ENCODE measurements around the gene TMEM8B.

TMEM8B gene

DNA sequence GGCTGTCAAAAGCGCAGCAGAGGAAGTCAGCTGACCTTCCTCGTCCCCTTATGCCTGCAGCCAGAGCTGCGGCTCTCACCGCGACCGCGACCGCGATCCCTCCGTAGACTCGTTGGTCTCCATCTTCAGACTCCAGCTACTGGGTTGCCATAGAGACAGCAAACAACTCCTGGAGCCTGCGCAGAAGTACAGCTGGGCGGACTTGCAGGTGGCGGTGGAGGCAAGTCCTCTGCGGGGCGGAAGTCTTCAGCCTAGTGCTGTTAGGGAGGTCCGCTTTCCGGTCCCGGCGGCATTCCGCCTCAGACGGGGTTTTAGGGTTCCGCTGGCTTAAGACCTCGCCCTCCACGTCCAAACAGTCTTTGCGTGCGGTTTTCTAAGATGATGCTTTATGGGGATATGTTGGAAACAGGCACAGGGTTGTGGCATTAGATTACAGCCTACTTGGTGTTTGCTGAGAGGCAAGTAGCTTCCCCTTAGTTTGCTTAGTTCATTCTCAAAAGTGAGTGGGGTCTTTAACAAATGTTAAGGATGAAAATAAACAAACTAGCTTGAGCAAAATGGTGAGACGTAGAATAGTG is 16.9 kb upstream of the TMEM8B start, which contains the start of gene SPAG8:
SPAG8 (minus strand) TSS at position 238 of the 578 bp plus-strand sequence; CDS start at position 123, 115 bp downstream.
- peak; percentile 94 for DNase-seq

DNA sequence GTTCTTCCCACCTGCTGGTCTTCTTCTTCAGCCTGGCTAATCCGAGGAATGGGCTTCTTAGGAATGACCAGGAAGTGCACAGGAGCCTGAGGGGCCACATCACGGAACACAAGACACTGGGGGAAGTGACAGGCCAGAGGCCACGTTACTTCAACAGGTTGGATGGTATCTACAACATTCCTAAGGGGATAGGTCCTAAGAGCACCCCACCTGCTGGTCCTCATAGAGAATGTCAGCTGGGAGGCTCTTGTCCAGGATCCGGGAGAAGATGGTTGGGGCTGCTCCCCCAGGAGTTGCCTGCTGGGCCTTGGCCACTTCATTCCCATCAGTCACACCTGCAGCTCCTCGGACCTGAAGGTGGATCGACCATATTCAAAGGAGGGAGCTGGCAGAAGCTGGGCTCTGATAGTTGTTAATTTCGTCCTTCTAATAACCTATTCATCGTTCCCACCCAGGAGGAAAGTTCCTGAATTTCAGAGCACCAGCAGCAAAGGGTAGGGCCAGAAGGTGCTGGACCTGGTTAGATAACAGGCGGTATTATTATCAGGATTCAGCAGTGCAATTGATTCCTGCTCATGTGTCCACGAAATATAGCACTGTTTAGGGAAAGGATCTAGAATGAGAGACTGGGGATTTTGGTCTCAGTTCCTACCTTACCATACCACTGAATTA is 15.5 kb upstream of the TMEM8B start:
- DNase-seq, result no peak

DNA sequence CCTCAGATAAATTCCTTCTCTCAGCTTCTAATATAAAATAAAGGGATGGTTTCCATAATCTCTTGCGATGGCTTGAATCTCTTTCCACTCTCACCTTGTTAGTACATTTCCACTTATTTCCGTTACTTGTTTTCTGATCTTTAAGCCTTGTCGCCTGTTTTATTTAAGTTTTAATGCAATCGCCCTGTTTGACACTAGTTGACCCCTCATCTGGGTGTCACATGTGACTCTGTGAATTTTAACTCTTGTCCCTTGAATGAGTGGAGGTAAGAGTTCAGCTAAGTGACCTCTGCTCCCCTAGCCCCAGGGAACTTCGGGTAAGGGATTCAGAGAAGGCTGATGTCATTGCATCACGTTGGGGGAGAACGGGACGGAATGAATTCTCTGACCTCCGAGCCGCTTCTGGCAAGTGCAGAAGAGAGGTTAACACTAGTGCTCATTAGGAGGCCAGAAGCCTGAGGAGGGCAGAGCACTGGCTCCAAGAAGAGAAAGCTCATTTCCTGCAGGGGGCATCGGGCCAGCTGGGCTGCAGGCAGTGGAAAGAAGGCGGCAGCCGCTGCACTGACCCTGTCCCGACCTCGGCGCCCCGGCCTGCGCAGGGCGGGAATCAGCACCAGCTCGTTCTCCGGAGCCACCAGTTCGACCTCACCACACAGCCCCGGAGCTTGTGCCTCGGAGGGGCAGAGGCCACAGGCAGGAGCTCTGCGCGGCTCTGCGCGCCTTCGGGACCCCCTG is 14.8 kb upstream of the TMEM8B start:
- peak; percentile 19 for DNase-seq

DNA sequence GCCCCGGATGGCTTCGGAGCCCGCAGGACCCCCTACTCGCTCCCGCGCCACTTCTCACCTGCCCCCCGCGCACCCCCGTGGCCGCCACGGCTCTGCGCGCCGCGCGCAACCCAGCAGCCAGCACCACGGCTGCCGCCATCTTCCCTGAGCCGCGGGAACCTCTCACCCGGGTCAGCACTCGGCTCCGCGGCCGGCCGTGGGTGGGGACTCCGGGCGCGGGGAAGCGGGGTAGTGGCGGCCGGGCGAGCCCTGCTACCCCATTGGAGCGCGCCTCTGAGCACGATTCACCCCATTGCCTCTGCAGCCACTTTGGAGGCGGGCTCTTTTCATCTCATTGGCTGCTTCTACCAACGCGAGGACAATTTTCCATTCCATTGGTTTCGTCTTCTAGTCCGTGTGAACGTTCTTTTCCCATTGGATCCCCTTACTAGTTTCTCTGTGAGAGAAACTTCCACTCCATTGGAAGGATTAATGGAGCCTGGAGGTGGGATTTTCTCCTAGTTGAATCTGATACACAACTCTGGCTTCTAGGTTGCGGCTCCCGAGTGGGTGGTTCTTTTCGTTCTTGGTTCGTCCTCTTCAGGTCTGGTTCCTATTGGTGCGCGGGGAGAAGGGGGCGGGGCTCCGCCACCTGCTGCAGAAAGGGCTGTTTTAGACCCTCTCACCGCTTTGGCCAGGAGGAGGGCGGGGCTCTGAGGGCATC is 14.0 kb upstream of the TMEM8B start, which contains the start of gene HINT2:
HINT2 (minus strand) TSS at position 202 of the 703 bp plus-strand sequence; CDS start at position 139, 63 bp downstream.
- DNase-seq, result peak; percentile 97

DNA sequence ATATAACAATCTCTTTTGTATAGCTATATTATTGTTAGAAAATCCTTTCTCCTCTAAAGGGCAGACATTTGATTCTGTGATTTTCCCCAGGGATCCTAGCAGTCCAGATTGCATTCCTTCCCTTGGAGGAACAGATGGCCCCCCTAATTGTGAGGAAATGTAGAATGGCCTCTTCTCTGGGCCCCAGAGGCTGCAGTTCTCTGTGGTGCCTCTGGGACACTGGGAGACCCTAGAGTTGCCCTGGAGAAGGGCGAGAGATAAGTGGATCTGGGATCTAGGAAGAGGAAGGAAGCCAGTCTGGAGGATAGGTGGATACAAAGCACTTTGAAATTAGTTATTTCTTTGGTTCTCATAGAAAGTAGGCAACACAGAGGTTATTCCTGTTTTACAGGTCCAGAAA is 12.3 kb upstream of the TMEM8B start:
- no peak for DNase-seq

DNA sequence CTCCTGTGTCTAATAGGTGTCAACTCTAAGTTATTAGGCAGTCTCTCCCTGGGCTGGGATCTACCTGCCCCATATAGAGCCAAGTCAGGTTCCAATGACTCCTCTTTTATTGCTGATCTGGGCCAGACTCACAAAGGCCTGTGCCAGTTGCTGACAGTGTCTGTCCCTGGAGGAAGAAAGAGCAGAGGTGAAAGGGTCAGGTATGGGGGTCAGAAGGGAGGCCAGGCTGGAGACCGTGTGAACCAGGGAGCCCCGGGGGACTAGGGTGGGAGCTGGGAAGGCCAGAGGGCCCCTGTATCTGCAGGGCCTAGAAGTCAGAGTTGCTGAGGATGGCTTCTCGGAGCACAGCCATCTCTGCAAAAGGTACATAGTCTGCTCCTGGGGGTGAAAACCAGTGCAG is 10.7 kb upstream of the TMEM8B start:
- DNase-seq, result no peak

DNA sequence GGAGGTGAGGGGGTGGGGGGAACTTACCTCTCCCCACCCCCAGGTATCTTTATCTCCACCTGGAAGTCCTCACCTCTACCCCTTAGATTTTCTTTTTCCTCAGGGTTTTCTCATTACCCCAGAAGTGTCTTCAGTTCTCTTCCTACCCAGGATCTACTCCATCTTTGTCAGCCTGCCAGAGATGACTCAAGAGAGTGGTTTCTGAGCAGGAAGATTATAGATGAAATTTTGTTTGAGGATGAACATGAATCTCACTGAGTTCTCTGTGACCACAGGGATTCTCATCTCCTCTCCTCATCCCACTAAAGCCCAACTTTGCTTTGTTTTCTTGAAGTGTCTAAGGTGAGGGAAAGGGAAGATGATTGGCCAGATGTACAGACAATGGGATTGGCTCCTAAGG is 9.0 kb upstream of the TMEM8B start:
- no peak for DNase-seq

DNA sequence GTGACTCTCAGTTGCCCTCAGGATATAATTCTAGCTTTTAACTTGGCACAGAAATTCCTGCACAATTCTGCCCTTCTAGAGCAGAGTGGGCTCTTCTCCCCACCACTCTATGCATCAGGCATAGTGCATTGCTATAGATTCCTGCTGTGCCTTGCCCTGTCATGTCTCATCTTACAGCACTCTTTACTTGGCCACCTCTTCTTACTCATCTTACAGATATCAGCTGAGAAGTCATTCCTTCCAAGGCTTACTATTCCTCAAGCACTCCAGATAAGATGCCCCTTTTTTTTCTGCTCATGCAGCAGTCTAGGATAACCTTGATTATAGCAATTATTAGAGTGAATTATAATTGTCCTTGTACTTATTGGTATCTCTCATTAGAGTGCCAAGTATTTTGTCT is 6.1 kb upstream of the TMEM8B start:
- no peak for DNase-seq

DNA sequence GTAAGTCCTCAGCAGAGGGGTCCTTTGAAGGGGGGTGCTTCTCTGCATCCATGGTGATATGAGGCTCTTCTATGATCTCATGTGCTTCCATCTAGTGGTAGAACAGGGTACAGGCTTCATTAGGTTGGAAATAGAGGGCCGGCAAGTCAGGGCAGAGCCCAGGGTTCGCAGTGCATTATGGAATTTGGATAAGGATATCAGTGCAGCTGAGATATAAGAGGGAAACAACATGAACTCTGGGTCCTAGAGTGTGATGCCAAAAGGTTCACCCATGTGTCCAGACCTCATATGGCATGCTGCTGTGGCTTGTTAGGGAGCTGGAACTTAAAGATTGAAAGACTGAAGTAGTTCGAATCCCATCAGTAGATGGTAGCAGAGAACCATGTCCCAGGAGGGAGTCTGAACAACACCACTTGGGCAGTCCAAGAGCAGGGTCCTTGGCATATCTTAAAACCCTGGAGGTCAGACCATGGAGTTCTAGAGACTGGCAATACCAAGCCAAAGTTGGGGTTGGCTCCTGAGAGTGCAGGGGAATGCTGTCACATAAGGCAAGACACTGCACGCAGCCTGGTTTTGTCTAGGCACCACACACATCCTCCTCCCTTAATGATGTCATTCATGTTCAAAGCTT is 2.8 kb upstream of the TMEM8B start:
- DNase-seq, result peak; percentile 46

DNA sequence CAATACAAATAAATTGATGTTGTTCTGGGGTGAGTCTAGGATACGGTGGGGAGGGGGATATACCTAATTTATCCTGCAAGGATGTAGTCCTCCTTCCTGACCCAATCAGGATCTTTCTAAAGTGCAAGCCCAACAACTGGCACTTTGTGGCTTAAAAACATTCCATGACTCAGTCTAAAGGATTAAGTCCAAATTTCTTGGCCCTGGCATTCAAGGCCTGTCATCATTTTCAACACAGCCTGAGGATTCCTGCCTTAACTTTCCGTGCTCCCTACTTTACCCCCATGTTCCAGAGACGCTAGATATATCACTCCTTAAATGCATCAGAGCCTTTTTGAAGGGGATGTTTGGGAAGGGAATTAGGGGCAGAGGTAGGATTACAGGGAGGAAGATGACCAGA is 1.5 kb upstream of the TMEM8B start:
- DNase-seq, result no peak

DNA sequence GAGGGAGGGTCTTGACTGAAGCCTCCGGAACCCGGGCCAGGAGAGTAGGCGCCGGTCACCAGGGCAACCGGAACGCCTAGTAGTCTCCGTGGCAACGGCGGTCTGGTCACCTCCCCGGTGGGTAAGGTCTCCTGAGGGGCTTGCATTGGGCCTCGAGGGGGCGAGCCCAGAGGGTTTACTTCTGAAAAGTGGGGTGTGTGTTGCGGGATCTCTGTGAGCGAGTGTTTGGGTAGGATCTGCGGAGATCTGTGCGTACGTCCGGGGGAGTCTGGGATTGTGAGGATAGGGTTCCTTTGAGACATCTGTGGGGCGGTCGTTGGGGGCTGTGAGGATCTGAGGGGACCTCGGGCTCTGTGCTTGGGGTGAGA is 328 bp upstream of the TMEM8B start, which contains the start of gene FAM221B:
FAM221B (minus strand) TSS at position 17 of the 368 bp plus-strand sequence. CDS start 2,571 bp downstream, outside the sequence.
- DNase-seq, result no peak

DNA sequence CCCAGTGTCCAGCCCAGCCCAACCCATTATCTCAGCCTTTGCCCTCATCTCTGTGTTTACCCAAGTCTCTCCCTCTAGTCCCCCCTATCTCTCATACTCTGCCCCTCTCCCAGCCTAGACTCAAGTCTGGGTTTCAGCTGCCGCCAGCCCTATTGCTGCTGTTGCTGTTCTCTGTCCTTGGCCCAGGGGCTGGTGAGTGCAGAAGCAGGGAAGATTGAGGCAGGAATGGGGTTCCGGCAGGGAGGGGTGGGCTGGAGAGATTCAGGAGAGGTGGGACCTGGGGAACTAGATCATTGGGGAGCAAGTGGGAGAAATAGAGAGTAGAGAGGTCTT is 702 bp downstream of the TMEM8B start:
- no peak for DNase-seq

DNA sequence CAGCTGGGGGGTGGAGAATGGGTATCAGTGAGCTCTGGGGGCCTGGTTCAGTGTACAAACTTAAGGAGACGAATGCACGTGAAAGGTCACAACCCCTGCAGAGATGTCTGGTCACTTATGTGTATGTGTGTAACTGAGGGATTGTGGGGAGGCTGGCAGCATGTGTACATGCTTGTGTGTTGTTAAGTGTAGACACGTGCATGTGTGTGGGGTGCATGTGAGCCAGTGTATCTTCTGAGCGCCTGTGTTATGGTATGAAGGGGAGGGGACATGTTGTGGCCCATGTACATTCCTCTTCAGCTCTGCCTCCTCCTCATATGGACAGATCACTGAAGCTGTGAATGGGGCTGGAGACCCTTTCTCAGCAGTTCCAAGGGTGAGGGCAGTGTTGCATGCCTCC is 2.0 kb downstream of the TMEM8B start:
- DNase-seq, result no peak

DNA sequence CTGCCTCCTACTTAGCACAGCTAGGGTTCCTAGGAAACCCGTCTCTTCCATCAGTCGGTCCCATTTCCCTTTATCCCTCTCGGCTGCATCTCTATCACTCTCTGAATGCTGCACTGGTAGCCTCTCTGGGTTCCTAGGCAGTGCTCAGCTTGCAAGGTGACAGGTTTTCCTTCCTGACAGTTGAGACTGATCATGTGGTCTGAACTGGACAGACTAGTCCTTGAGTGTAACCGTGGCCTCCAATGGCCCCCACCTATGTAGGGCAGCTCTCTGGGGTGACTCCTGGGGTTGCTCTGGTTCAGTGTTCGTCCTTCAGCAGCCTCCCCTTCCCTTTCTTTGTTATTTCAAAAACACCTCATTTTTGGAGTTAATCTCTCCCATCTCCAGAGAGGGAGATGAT is 3.8 kb downstream of the TMEM8B start:
- DNase-seq, result no peak

DNA sequence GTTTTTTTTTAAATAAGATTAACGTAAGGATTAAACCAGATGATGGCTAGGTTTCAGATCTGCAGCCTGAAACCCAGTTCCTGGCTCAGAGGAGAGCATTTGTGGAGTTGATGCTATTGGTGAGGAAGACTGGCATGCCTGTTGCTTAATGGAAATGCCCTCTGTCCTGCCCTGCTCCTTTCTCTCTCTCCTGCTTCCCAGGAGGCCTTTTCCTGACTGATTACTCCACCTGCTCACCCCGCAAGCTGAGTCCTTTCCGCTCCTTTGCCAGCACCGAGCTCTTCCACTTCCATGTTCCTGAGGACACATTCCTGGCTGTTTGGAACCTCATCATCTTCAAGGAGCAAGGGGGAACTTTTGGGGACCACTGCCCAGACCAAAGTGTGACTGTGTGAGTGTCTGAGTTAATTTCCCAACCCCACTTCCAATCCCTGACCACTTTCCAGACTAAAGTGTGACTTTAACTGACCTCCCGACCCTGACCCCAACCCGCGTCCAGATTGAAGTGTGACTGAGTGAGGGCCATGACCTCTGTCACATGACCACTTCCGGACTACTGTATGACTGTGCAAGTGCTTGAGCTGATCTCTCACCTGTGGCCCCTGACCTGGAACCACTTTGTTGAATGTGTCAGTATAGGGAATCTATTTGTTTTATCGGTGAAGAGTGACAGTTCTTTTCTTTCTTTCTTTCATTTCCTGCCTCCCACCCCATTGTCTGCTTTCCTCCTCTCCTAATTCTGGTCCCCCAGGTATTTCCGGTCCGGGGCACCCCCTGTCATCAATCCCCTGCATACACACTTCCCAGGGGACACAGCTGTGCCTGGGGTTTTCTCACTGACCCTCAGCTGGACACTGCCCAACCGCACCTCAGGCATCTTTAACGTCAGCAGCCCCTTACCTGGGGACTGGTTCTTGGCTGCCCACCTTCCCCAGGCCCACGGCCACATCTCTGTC is 5.5 kb downstream of the TMEM8B start:
- DNase-seq, result no peak

DNA sequence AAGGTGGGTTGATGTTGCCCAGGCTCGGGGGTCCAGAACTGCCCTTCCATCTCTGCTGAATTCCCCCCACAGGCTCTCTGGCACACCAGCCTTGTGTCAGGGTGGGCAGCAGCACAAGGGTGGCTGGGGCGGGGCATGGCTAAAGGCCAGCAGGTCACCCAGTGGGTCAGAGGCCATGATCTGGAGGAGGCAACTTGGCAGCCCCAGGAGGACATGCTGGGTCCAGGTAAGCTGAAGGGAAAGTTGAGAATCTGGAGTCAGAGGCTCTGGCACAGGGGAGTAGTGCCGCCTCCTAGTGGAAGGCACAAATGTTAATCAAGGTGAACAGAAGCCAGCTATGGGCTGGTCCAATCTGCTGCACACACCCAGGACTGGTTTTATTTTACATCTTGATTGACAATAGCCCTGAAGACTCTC is 6.2 kb downstream of the TMEM8B start:
- DNase-seq, result no peak

DNA sequence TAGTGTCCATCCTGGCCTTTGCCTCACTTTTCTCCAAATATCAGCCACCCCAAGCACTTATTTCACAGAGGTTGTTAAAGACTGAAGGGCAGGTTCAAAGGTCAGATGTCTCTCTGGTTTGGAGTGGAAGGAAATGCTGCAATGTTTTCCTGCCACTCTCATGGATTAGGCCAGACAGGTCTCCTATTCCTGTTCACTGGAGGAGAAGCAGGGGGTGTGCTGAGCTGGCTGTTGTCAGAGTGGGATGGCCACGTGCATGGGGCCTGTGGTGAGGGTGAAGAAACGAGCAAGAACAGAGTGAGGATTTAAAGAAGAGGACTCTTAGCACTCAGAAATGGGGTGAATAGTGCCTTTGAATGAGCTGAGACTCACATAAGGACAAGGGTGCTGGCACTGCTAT is 6.7 kb downstream of the TMEM8B start:
- no peak for DNase-seq

DNA sequence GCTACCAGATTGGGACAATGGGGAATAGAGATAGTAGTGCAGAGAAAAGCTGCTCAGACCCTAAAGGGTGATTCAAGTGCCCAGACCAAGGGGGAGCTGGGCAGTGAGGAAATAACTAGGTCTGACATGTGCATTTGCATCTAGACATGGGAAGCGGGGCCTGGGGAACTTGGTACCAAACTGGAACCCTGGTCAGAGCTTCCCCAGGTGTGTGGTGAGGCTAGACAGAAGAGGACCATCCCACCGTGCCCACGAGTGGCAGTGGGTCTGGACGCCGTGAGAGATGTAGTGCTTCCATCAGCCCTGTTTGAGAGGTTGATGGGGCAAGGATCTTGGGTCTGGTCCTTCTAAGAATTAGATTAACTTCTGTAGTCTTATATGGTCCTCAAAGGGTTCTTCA is 7.6 kb downstream of the TMEM8B start:
- no peak for DNase-seq

DNA sequence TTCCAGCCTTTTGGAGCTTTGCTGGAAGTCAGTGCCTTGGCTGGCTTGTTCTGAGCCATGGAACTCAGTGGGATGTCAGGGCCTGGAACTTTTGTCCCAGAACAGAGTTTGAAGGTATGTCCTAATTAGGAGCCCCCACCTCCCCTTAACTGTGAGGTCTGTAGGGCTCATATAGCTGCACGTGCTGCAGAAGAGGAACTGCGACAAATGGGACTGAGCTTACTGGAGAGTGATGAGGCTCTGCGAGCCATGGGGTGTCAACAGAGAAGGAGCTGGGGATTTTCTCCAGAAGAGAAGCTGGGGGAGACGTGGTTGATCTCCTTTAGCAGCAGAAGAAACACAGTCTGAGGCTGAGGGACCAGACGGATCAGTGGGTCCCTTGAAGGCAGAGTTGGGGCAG is 10.9 kb downstream of the TMEM8B start:
- DNase-seq, result no peak

DNA sequence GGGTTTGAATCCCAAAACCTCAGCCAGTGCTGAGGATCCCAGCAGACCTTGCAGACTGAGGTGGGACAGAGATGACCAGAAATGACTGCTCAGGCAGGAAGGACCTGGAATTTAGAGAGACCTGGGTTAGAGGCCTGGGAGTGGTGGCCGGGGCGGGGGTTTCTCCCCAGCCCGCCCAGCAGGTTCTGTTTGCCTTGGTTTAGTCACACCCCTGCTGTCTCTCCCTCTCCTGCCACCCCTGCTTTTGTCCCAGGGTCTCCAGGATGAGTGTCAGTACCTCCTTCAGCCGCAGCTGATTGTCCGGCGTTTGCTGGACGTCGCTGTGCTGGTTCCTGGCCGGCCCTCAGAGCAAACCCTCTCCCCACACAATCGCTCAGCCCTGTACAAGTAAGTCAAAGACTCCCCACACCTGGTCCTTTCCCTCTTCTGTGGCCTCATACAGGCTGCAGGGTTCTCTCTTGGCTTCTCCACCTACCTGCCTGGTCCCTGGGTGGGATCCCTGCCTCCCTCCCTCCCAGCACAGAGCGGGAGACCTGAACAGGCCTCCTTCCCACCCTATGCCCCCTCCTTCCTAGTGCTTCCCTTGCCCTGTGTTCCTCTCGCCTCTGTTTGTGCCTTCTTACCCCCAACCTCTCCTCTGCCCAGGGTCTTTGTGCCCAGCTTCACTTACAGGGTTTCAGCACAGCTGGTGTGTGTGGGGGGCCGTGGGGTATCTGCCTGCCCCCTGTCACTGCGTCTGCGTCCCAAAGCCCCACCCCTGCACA is 12.0 kb downstream of the TMEM8B start:
- DNase-seq, result no peak

DNA sequence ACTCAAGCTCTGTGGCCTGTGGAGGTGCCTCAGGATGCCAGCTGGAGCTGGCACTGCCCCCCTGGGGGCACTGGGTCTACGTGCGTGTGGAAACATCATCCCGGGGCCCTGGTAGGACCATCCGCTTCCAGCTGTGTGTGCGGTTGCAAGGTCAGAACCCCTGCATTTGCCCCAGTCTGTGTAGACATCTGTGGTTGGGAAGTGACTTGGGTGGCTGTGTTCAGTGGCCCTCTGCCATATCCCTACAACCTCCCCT is 12.5 kb downstream of the TMEM8B start:
- DNase-seq, result no peak
